Testis (tissue), 2 donors: Measurements from ENCODE around the gene PLEKHM2.

Experiments
- POLR2A ChIP-seq: fragments of 450-650 bp; IDR thresholded peaks from one replicate; pipeline ENCODE4 v1.6.1; 2017; ENCODE audit warnings: antibody characterized with exemption, mild to moderate bottlenecking, moderate library complexity
- TF ChIP-seq, protein P1 (sequence below), 3 experiments: fragments of 450-650 bp in 2 of 3; fragments of 200-600 bp in 1 of 3; sonication (generic) in 1 of 3; IDR thresholded peaks; one replicate each; pipeline ENCODE4 v1.5.1; 2016 to 2019; ENCODE audit warnings: antibody characterized with exemption in 3 of 3, mild to moderate bottlenecking in 2 of 3, moderate library complexity in 1 of 3

DNA sequence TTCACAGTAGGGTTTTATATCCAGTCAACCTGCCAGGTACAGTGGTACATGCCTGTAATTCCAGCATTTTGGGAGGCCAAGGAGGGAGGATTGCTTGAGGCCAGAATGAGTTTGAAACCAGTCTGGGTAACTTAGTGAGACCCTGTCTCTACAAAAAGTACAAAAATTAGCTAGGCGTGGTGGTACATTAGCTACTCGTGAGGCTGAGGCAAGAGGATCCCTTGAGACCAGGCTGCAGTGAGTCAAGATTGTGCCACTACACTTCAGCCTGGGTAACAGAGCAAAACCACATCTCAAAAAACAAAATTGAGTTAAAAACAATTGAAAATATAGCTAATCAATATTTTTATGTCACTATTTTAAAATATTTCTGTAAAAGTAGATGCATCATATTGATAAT is 33.7 kb upstream of the PLEKHM2 start:
- TF ChIP-seq POLR2A, result no peak
- TF ChIP-seq, protein P1, sequence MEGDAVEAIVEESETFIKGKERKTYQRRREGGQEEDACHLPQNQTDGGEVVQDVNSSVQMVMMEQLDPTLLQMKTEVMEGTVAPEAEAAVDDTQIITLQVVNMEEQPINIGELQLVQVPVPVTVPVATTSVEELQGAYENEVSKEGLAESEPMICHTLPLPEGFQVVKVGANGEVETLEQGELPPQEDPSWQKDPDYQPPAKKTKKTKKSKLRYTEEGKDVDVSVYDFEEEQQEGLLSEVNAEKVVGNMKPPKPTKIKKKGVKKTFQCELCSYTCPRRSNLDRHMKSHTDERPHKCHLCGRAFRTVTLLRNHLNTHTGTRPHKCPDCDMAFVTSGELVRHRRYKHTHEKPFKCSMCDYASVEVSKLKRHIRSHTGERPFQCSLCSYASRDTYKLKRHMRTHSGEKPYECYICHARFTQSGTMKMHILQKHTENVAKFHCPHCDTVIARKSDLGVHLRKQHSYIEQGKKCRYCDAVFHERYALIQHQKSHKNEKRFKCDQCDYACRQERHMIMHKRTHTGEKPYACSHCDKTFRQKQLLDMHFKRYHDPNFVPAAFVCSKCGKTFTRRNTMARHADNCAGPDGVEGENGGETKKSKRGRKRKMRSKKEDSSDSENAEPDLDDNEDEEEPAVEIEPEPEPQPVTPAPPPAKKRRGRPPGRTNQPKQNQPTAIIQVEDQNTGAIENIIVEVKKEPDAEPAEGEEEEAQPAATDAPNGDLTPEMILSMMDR (IDR thresholded peaks at IDR 0.05), result no peak
